ENCODE results near the gene CNEP1R1.
A peak's percentile ranks its signal among the peaks of the same experiment; 100 is the strongest.

Gene CNEP1R1

DNA sequence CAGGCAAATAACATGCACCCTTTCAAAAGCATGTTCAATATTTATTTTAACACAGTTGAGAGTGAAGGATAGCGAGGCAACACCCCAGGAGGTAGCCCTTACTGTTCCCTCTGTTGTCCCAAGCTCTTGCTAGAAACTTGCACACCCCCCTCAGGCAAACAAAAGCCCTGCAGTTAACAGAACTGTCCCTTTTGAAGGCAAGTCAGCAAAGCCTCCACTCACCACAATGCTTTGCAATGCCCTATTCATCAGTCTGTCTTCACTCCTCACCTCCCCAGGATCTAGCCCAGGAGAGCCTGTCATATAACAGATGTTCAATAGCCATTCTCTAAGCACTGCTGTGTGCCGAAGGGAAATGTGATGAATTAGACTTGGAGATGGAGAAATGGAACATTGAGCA, 3.5 kb upstream of the CNEP1R1 start:
- DNase-seq: no peak

GRCh38 chr16:50023641-50024040, 1.4 kb upstream of the CNEP1R1 start:
- DNase-seq: no peak

GRCh38 chr16:50024207-50024606, 818 bp upstream of the CNEP1R1 start:
- DNase-seq: no peak

GRCh38 chr16:50025537-50025931, 509 bp downstream of the CNEP1R1 start:
- DNase-seq: peak; percentile 8

- no peak for DNase-seq
These were observed 2.8 kb downstream of the CNEP1R1 start for GRCh38 chr16:50027829-50028228.

GRCh38 chr16:50035468-50035992, 10.5 kb downstream of the CNEP1R1 start:
- no peak for DNase-seq

GRCh38 chr16:50036426-50036825, 11.4 kb downstream of the CNEP1R1 start:
- DNase-seq: no peak

- no peak for DNase-seq
These were observed 12.7 kb downstream of the CNEP1R1 start for GRCh38 chr16:50037662-50038220.

GRCh38 chr16:50038286-50038685, 13.3 kb downstream of the CNEP1R1 start:
- DNase-seq: no peak

GRCh38 chr16:50038756-50039529, 13.9 kb downstream of the CNEP1R1 start:
- peak; percentile 19 for DNase-seq

DNA sequence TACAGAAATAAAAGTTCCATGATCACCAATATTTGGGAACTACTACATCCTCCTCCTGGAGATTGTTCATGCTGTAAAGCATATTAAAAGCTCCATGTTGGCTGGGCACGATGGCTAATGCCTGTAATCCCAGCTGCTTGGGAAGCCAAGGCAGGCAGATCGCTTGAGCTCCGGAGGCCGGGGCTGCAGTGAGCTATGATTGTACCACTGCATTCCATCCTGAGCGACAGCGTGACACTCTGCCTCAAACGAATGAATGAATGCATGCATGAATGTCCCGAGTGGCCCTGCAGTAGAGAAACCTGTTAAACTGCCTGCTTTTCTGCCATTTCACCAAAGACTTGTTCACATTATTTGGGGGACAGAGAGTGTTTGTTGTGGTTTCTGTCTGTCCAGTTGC, 15.0 kb downstream of the CNEP1R1 start:
- DNase-seq: no peak

- no peak for DNase-seq
These were observed 15.7 kb downstream of the CNEP1R1 start for GRCh38 chr16:50040710-50041109.

GRCh38 chr16:50043358-50043757, 18.3 kb downstream of the CNEP1R1 start:
- no peak for DNase-seq

DNA sequence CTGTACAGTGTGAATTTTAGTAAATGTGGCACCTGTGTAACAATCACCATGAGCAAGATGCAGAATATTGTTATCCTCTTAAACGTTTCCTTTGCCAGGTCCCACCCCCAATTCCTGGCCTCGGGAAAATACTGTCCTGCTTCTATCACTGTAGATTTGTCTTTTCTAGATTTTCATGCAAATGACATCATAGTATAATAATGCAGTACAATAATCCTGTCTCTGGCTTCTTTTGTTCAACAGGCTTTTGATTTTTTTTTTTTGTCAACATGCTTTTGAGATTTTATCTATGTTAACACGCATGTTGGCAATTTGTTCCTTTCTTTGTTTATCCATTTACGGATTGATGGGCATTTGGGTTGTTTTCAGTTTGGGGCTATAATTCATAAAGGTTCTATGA, 20.4 kb downstream of the CNEP1R1 start:
- no peak for DNase-seq

DNA sequence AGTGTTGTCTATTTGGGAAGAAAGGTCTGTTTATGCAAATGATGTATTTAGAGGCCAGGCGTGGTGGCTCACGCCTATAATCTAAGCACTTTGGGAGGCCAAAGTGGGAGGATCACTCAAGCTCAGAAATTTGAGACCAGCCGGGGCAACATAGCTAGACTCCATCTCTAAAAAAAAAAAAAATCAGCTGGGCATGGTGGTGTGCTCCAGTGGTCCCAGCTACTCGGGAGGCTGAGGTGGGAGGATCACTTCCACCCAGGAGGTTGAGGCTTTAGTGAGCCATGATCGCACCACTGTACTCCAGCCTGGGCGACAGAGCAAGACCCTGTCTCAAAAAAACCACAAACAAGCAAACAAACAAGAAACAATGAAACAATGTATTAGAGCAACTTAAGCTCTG, 21.8 kb downstream of the CNEP1R1 start:
- DNase-seq: no peak

- DNase-seq: no peak
These were observed 22.8 kb downstream of the CNEP1R1 start for GRCh38 chr16:50047864-50048263.

DNA sequence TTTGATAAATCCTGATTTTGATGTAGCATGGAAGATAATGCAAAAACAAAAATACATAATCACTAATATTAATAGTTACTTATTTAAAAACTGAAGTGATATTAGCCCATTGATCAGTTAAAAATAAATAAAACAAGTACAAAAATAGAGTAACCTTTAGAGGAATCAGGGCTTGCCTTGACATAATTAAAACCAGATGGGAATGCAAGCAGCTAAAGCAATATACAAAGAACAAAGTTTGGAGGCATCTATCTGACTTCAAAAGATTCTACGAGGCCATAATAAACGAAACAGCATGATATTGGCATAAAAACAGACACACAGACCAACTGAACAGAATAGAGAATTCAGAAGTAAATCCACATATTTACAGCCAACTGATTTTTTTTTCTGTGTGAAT, 25.8 kb downstream of the CNEP1R1 start:
- DNase-seq: no peak

GRCh38 chr16:50056226-50056625, 31.2 kb downstream of the CNEP1R1 start:
- DNase-seq: no peak

DNA sequence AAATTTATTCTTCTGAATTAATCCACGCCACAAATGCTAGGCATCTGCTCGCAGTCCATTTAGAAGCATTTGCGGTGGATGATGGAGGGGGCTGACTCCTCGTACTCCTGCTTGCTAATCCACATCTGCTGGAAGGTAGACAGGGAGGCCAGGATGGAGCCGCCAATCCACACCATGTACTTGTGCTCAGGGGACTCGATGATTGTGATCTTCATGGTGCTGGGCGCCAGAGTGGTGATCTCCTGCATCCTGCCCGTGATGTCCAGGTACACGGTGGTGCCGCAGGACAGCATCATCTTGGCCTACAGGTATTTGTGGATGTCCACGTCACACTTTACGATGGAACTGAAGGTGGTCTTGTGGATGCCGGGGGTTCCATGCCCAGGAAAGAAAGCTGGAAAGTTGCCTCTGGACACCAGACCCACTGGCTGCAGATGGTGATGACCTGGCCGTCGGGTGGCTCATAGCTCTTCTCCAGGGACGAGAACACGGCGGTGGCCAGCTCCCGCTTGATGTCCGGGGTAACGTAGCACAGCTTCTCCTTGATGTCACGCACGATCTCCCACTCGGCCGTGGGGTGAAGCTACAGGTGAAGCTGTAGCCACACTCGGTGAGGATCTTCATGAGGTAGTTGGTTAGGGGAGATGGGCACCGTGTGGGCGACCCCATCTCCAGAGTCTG, 33.2 kb downstream of the CNEP1R1 start:
- no peak for DNase-seq

DNA sequence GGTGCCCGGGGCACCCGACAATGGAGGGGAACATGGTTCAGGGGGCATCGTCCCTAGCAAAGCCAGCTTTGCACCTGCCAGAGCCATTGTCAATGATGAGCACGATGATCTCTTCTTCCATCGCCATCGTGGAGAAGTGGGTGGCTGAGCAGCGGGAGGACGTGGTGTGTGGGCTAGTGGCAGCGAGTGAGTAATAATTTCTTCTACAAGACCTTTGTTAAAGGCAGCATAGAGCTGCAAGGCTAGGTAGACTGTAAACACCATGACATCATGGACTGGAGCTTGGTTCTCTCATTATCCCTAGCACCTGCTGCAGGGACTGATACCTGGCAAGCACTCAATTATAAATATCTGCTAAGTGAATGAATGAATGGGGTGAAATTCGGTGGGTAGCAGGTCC, 34.1 kb downstream of the CNEP1R1 start:
- DNase-seq: no peak

GRCh38 chr16:50059669-50060068, 34.6 kb downstream of the CNEP1R1 start:
- no peak for DNase-seq

GRCh38 chr16:50061326-50061725, 36.3 kb downstream of the CNEP1R1 start:
- no peak for DNase-seq

DNA sequence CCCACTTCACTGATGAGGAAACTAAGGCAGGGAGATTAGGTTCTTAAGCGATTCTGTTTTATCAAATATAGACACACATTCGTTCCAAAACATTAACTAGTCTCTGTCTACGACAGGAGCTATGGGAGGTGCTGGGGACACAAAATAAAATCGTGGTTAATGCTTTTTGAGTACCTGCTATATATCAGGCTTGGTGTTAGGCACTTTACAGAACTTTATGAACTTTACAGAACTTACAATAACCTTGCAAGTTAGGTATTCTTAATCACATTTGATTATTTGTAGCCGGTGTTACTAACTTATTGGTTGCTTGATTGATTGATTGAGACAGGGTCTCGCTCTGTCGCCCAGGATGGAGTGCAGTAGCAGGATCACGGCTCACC, 40.2 kb downstream of the CNEP1R1 start:
- no peak for DNase-seq
